Sciatic nerve (tissue), 2 donors: Measurements from ENCODE around the gene ARHGAP15. TPM values are rescaled to one million over a fixed set of nuclear protein-coding genes. Genes with fewer than 3 reads are reported as not detected.
A peak's percentile ranks its signal among the peaks of the same experiment; 100 is the strongest.

Experiments used
- ATAC-seq: fragments of 200-7000 bp; cut with Tn5 transposase; one replicate; pipeline ENCODE4 v1.9.1; 2020; ENCODE audit warnings: mild to moderate bottlenecking, moderate library complexity
- DNase-seq: peaks from one replicate; pipeline ENCODE4 v3.0.0-alpha.2; 2020; ENCODE audit warnings: low spot score
- intact Hi-C: fragments of 100-400 bp; cut with DNase I; formaldehyde crosslinking; loops from one replicate; pipeline ENCODE4 v1.14.2; 2022
- total RNA-seq: library from RNA; stranded (reverse); fragmentation: NEBNext Ultra II Directional; extraction: Animal tissue kit (Norgen Biotek cat#: 25700); gene quantifications from one replicate; pipeline ENCODE4 v1.2.1, GENCODE V29; 2021
- donor health status: DM: no; HTN: no; CAD: no.
- donor health status: DM: no; HTN: no; CAD: no.

Gene ARHGAP15
- total RNA-seq, 1 donor from 2014 or later, result 119 TPM

DNA sequence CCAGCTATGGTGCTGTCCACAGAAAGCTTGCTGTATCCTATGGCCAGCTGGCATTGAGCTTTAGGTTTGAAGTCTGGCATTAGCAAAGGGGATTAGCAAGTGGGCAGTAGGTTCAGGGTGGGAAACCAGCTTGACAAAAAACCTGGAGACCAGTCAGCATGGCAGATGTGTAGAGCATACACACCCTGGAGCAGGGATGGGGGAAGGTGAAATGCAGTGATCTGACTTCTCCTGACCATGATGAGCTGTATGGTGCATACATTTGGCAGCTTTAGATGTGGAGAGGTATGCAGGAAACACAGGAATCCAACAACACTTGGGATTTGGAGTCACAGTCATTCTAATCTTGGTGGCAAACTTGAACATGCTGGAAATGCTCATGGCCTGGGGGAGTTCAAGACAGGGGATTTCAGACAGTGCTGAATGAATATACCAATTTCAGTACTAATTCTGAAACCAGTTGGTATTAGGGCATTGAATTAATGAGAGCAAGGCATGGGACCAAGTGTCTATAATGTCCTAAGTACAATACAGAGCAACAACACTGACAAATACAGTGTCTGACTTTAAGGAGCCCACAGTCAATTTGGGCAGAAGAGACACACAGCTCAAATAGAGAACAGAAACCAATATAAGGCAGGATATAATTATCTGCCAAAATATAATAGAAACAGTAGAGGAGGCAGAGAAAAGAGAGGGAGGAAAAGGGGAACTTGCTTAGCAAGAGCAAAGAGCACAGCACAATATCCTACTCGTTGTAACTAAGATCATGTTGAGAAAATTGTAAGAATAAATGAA lies 11.8 kb downstream of the ARHGAP15 start:
- DNase-seq (no peak), ATAC-seq (peak; percentile 44)
- intact Hi-C loops, result no loop called here

DNA sequence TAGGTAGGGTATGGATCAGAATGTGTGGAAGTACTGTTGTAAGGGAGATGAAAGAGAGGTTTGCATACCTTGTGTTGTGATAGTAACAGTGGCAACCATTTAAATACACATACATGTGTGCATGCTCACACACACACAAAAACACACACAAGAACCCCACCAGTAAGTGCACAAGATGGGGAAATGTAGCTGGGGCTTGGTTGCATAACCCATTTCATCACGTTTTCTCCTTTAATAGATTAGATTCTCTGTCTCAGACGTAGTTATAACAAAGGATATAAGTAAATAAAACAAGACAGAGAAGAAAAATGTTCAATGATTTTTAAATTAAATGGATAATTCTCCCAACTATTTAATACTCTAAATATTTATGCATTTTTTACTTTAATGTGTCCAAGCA lies 13.4 kb downstream of the ARHGAP15 start:
- DNase-seq, result no peak
- intact Hi-C loops, result no loop called here
- ATAC-seq, result no peak

DNA sequence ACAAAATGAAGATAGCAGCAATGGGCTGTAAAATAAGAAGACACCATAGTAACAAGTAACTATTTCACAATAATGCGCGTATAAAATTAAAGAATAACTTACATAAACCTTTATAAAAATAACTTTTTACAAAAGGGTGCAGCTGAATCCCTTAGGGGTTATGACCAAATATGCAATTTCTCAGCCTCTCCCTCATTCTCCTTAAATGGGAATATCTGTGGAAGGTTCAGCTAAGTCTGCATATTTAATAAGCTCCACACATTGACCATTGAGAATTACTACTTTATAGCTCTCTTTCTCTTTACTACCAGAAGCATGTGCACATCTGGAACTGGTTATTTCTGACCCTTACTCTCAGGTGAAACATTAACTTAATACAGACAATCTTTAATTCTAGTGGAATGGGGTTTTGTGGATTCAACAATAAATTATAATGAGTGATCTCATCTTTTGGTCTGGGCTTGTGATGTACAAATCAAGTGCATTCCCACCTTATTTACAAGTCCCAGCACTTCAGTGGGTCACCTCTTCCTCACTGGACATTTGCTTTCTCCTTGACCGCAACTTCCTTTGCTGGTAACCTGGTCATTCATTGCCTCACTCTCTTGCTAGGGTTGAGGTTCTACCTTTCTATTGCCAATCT lies 15.7 kb downstream of the ARHGAP15 start:
- intact Hi-C loops, result no loop called here

DNA sequence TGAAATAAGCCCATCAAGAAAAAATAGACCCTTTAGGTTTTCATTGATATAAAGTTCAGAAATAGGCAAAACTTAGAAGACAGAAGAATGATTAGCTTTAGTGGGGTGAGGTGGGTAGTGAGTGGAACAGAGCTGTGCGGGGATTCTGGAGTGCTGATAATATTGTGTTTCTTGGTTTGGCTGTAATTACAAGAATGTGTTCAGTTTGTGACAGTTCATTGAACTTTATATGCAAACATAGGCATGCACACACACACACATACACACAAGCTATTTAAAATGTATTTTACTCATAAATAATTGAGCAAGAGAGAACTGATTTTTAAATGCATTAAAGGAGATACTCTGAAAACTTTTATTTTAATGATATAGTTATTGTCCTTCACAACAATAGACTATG lies 17.1 kb downstream of the ARHGAP15 start:
- ATAC-seq (no peak), DNase-seq (no peak)
- intact Hi-C loops, result no loop called here

More for the DNA sequence above, 15.7 kb downstream of the ARHGAP15 start:
- no peak for DNase-seq
- no peak for ATAC-seq

DNA sequence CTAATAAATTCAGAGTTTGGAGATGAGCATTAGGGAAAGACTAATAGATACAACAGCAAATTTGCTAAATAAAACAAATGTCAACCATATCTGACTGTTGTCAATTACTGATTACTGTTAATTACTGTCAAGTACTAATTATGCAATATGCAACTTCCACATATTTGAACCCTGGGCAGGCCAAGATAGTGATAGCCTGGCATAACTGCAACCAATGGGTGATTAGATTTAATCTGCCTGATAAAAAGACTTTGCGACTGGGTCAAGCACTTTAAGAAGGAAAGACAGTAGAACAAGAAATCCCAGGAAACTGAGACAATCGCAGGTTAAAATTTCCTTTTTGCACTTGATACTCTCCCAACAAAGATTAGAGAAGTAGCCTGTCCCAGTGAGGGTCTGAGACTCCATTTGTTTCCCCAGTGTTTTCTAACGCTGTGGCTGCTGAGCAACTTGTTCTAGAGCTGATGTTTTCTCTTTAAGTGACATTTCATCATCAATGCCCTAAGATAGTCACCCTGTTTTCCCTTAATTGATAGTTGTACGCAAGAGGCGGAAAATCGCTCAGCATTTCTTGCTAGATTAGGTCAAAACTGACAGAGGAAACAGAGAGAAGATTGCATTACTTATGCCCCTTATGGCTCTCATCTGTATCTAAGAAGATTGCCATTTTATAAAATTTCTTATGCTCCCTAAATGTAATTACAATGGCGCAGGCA lies 17.8 kb downstream of the ARHGAP15 start:
- ATAC-seq, result no peak
- intact Hi-C loops, result no loop called here
- DNase-seq, result no peak

DNA sequence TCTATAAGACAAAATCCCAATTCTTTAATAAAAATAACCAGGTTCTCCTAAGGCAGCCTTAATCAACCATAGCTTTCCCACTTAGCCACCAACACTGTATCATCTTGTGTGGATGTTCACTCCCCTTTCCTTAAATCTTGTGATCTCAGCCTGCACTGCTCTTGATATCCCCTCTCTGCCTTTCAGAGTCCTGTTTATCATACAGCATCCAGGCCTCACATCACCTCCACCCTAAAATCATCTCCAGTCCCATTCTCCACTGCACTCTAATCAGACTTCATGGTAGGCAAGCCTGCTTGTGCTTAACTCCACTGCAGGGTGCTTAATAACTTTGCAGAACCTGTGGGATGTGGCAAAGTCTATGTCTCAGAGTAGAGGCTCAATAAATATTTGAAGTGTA lies 18.8 kb downstream of the ARHGAP15 start:
- intact Hi-C loops, result no loop called here
- ATAC-seq, result no peak

GRCh38 chr2:143148757-143149156 lies 19.5 kb downstream of the ARHGAP15 start:
- DNase-seq, result no peak
- no peak for ATAC-seq
- intact Hi-C loops, result no loop called here

More for the DNA sequence above, 18.8 kb downstream of the ARHGAP15 start:
- DNase-seq, result no peak

DNA sequence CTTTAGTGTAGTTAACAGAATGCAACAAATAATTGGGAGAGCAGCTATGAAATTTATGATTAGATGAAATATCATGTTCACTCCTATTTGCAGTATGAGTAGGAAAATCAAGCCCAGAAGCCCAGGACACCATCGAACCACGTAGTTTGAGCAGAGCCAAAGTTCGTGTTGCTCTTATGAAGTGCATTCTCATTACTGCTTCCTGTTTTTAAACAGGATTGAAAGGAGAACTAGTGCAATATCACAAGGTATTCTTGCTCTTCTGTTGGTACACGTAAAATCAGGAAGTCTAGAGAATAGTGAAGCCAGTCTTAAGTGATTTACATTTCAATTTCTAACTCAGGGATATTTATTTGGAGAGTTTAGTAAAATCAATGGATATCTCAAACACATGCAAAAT lies 21.1 kb downstream of the ARHGAP15 start:
- intact Hi-C loops, result no loop called here
- ATAC-seq (peak; percentile 44), DNase-seq (peak; percentile 34)

GRCh38 chr2:143151111-143151752 lies 22.0 kb downstream of the ARHGAP15 start:
- intact Hi-C loops, result no loop called here
- DNase-seq, result no peak
- no peak for ATAC-seq

DNA sequence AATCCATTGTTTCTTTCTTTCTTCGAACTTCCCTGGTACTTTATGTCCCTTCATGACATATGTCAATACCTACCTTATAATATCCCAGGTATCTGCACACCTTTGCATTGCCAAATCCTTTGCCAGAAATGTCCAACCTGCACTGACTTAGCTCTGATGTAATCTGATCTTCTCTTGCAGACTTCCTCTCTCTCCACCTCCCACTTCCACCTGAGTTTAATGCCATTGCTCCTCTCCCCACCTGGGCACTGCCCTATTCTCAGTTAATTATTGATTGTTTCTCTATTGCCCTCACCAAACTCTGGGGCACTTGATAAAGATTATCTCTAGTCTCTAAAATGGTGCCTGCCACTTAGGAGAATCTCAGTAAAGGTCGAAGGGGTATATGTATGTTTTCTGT lies 23.0 kb downstream of the ARHGAP15 start:
- DNase-seq, result no peak
- intact Hi-C loops, result no loop called here
- ATAC-seq, result no peak

DNA sequence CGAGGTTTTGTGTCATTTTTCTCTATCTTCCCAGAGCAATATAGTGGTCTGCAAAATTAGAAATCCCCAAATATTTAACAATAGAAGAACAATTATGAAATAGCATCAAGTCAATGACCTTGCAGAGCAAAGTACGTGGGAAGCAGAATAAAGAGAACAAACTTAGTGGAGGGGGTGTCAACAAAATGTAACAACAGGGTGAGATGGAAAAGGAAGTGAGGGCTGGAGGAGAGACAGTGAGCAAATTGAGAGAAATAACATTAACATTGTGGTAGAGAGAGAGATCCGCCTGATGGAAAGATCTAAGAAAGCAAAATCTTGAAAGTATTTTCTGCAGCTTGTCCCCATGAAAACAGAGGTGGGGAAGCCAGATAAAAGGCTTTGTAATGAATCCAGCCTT lies 23.4 kb downstream of the ARHGAP15 start:
- intact Hi-C loops, result no loop called here
- DNase-seq (no peak), ATAC-seq (no peak)

- ATAC-seq, result no peak
- DNase-seq, result no peak
- intact Hi-C loops, result no loop called here
Observed at GRCh38 chr2:143155661-143156060, 26.4 kb downstream of the ARHGAP15 start.

DNA sequence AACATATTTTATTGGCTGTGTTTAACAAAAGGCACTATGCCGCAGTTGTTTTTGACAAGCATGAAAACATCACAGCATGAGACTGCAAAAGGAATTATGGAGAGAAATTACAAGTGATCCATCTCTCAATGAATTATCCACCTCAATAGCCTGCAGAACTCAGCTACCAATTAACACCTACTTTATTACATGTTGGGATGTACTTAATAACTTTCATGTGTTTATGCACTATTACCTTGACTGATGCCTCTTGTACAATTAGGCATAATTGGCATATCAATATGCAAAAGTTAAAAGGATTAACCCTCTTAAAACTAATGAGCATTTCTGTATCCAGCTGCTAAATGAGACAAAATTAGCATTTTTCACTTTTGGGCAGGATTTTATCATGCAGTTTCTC lies 27.8 kb downstream of the ARHGAP15 start:
- DNase-seq (no peak), ATAC-seq (no peak)
- intact Hi-C loops, result no loop called here

- no peak for ATAC-seq
Observed at GRCh38 chr2:143157418-143157817, 28.2 kb downstream of the ARHGAP15 start.

DNA sequence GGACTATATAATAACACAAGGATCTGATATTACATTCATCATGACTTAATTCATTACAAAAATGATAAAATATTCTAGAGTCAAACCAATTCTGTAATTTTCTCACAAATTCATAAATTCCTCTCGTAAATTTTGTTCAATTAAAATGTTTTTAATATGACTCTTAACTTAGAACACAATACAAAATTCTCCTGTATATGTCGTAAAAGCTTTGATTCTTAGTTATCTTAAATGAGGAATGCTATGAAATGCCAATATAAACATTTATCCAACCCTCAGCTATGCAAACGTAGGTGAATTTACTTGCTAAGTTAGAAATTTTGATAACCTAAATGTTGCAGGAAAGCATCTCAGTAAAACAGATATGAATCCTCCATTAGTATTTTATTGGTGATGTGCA lies 28.9 kb downstream of the ARHGAP15 start:
- intact Hi-C loops, result no loop called here
- DNase-seq, result no peak
- no peak for ATAC-seq

More at GRCh38 chr2:143157418-143157817, 28.2 kb downstream of the ARHGAP15 start:
- intact Hi-C loops, result no loop called here
- DNase-seq, result no peak

GRCh38 chr2:143158551-143159485 lies 29.6 kb downstream of the ARHGAP15 start:
- DNase-seq (no peak), ATAC-seq (no peak)
- intact Hi-C loops, result no loop called here

DNA sequence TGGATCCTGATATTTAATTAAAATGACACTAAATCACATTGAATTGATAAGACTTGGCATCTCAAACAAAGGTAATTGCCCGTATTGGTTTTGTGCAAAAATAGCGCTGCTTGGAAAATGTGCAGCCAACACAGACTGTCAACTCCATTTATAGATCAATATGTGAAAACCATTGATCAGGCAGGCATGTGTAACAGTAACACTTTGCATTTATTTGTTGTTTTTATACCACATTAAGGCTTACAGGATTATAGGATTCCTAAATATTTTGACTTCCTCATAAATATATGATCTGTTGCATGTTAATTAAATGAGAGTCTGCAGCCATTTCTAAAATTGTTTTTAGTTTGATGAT lies 30.2 kb downstream of the ARHGAP15 start:
- ATAC-seq, result no peak
- no peak for DNase-seq
- intact Hi-C loops, result no loop called here
